B cell (primary cell): ENCODE data around the gene CPS1. TPM values are rescaled to one million over a fixed set of nuclear protein-coding genes. Genes with fewer than 3 reads are reported as not detected.

ENCODE experiments used
- ATAC-seq: fragments of 200-7000 bp; cut with Tn5 transposase; one replicate; pipeline ENCODE4 v1.10.0; 2021; ENCODE audit warnings: low read depth, mild to moderate bottlenecking, moderate number of reproducible peaks, moderate library complexity
- CTCF ChIA-PET: fragments of 350-600 bp; sonication (Branson Sonifier 250); formaldehyde crosslinking; loops from one replicate; lab custom pipeline; 2021; ENCODE audit warnings: antibody characterized with exemption, inconsistent platforms; lab: Charles Lee
- POLR2A ChIA-PET: fragments of 350-600 bp; sonication (Branson Sonifier 250); formaldehyde crosslinking; loops from one replicate; lab custom pipeline; 2021; ENCODE audit warnings: antibody characterized with exemption; lab: Charles Lee
- DNase-seq: peaks from one replicate; pipeline ENCODE4 v3.0.0; 2013
- H2AFZ ChIP-seq: 2 replicates; pipeline ENCODE4 v1.6.1; 2012; ENCODE audit warnings: mild to moderate bottlenecking, low read depth, low read length; ENCODE audit not compliant: insufficient read depth, poor library complexity, severe bottlenecking
- H3K27ac ChIP-seq, 2 donors: 1 replicate in 1 of 2; 2 replicates in 1 of 2; pipeline ENCODE4 v1.5.1; 2012 to 2013; ENCODE audit warnings: low read length in 2 of 2, mild to moderate bottlenecking in 2 of 2, moderate library complexity in 1 of 2
- H3K27me3 ChIP-seq, 4 experiments: fragments of 200-600 bp in 1 of 4; sonication (generic) in 1 of 4; replicated peaks in 1 of 4; 1 replicate in 2 of 4; 2 replicates in 2 of 4; pipeline versions ENCODE4 v1.6.1 to v1.7.0; 2013 to 2016; ENCODE audit warnings: low read length in 3 of 4, mild to moderate bottlenecking in 2 of 4, mixed read lengths in 1 of 4, moderate library complexity in 1 of 4; ENCODE audit not compliant: insufficient read depth in 4 of 4, control insufficient read depth in 3 of 4; ENCODE audit errors: control extremely low read depth in 1 of 4
- H3K36me3 ChIP-seq, 2 experiments: replicated peaks in 1 of 2; 1 replicate in 1 of 2; 2 replicates in 1 of 2; pipeline versions ENCODE4 v1.6.1 to v1.7.1; 2013; ENCODE audit warnings: low read length in 1 of 2; ENCODE audit not compliant: insufficient read depth in 2 of 2, control insufficient read depth in 1 of 2; ENCODE audit errors: control extremely low read depth in 1 of 2, extremely low read depth in 1 of 2
- H3K4me1 ChIP-seq, 2 donors: fragments of 200-600 bp in 1 of 2; sonication (generic) in 1 of 2; 1 replicate in 1 of 2; 2 replicates in 1 of 2; pipeline versions ENCODE4 v1.5.1 to v1.6.1; 2013 to 2017; ENCODE audit warnings: low read length in 2 of 2; ENCODE audit not compliant: control insufficient read depth in 2 of 2, insufficient read depth in 2 of 2
- H3K4me2 ChIP-seq: replicated peaks from 2 replicates; pipeline ENCODE3; 2012; ENCODE audit warnings: mild to moderate bottlenecking, low read depth, low read length; ENCODE audit not compliant: poor library complexity, severe bottlenecking
- H3K4me3 ChIP-seq, 5 experiments: fragments of 200-600 bp in 1 of 5; sonication (generic) in 1 of 5; 1 replicate in 3 of 5; 2 replicates in 2 of 5; pipeline versions ENCODE4 v1.5.1 to v1.7.0; 2011 to 2016; ENCODE audit warnings: low read length in 4 of 5, mild to moderate bottlenecking in 4 of 5, low read depth in 2 of 5, control low read depth in 1 of 5, moderate library complexity in 1 of 5; ENCODE audit not compliant: insufficient read depth in 1 of 5; ENCODE audit errors: control extremely low read depth in 1 of 5, extremely low read depth in 1 of 5
- H3K79me2 ChIP-seq: fragments of 200-600 bp; sonication (generic); one replicate; pipeline ENCODE4 v1.6.0; 2016; ENCODE audit warnings: low read length; ENCODE audit not compliant: control insufficient read depth, insufficient read depth
- H3K9ac ChIP-seq: fragments of 200-600 bp; sonication (generic); 2 replicates; pipeline ENCODE4 v1.6.1; 2017; ENCODE audit warnings: mild to moderate bottlenecking, low read length, moderate library complexity
- H3K9me3 ChIP-seq, 3 donors: one replicate each; pipeline versions ENCODE4 v1.6.1 to v1.7.1; 2013; ENCODE audit warnings: low read length in 2 of 3; ENCODE audit not compliant: control insufficient read depth in 2 of 3, insufficient read depth in 1 of 3; ENCODE audit errors: control extremely low read depth in 1 of 3
- H4K20me1 ChIP-seq: 2 replicates; pipeline ENCODE4 v1.6.0; 2012; ENCODE audit warnings: mild to moderate bottlenecking, low read length; ENCODE audit not compliant: insufficient read depth, control insufficient read depth, poor library complexity, severe bottlenecking
- H3K27ac Mint-ChIP-seq: one replicate; pipeline ENCODE4 v1.8.0; 2021; ENCODE audit warnings: mixed read lengths
- H3K27me3 Mint-ChIP-seq: one replicate; pipeline ENCODE4 v1.8.0; 2021; ENCODE audit warnings: mixed read lengths
- H3K4me1 Mint-ChIP-seq: one replicate; pipeline ENCODE4 v1.8.0; 2021; ENCODE audit warnings: mixed read lengths
- H3K4me3 Mint-ChIP-seq: one replicate; pipeline ENCODE4 v1.8.0; 2021; ENCODE audit warnings: mixed read lengths
- H3K9me3 Mint-ChIP-seq: one replicate; pipeline ENCODE4 v1.8.0; 2022; ENCODE audit warnings: mixed read lengths; ENCODE audit not compliant: insufficient read depth
- CTCF ChIP-seq: fragments of 200-600 bp; IDR thresholded peaks from one replicate; pipeline ENCODE4 v1.8.0; 2022; ENCODE audit warnings: antibody characterized with exemption, mild to moderate bottlenecking
- EZH2 ChIP-seq: IDR thresholded peaks from 2 replicates; pipeline ENCODE4 v1.6.1; 2012; ENCODE audit warnings: borderline replicate concordance, low read depth, mild to moderate bottlenecking, moderate library complexity, low read length; ENCODE audit not compliant: insufficient read depth, poor library complexity, severe bottlenecking
- WGBS: methylation state at CpG from one replicate; pipeline ENCODE4 v1.1.5; 2013; ENCODE audit warnings: missing lambda C conversion rate; ENCODE audit not compliant: insufficient coverage; 5-methylcytosine and 5-hydroxymethylcytosine counted together
- intact Hi-C: fragments of 100-400 bp; cut with micrococcal nuclease; formaldehyde crosslinking; loops from one replicate; pipeline ENCODE4 v1.10.0; 2022
- polyA plus RNA-seq: library from polyadenylated mRNA; depleted of rRNA; stranded (reverse); fragments of >200 nt; gene quantifications from 2 replicates; pipeline ENCODE4 v1.2.3, GENCODE V29; 2012
- total RNA-seq, 2 donors: library from RNA; stranded (reverse); fragments of 120-200 nt in 1 of 2; gene quantifications; 1 replicate in 1 of 2; 2 replicates in 1 of 2; pipeline versions ENCODE4 v1.2.3 to v1.2.4, GENCODE V29; 2013 to 2022

Gene CPS1
- total and polyA plus RNA-seq, 2 donors (not counting 1 experiment from before 2014, with no cell fraction given) = 0.12 to 0.25 TPM

- Mint-ChIP-seq H3K27ac (no peak overlapping the region), H3K27me3 (no peaks in the 10 kb centered on the region), H3K4me3 (no peak overlapping the region), H3K9me3 (peaks cover 6% of the 10 kb centered on the region), H3K4me1 (no peaks in the 10 kb centered on the region)
- intact Hi-C loops = no loop called here
- H3K27ac ChIP-seq = no peak overlapping the region
- H3K36me3 ChIP-seq = no peaks in the 10 kb centered on the region
- H3K9ac ChIP-seq = no peak overlapping the region
- no peak overlapping the region for H2AFZ ChIP-seq
- H3K79me2 ChIP-seq = no peaks in the 10 kb centered on the region
- TF ChIP-seq EZH2 (no peak), CTCF (no peak)
- H3K4me1 ChIP-seq = no peaks in the 10 kb centered on the region
- H3K4me3 ChIP-seq = no peak overlapping the region
- DNase-seq (no peak), ATAC-seq (no peak)
- H3K4me2 ChIP-seq = no peak overlapping the region
- H3K27me3 ChIP-seq = no peaks in the 10 kb centered on the region
- 83% methylated on average over 1 of the region's 3 CpGs for WGBS
- ChIA-PET POLR2A (no interaction called here), CTCF (no interaction called here)
- H3K9me3 ChIP-seq = no peaks in the 10 kb centered on the region
- H4K20me1 ChIP-seq = no peaks in the 10 kb centered on the region
Measured at GRCh38 chr2:210663631-210664089, 107.3 kb downstream of the CPS1 start.

DNA sequence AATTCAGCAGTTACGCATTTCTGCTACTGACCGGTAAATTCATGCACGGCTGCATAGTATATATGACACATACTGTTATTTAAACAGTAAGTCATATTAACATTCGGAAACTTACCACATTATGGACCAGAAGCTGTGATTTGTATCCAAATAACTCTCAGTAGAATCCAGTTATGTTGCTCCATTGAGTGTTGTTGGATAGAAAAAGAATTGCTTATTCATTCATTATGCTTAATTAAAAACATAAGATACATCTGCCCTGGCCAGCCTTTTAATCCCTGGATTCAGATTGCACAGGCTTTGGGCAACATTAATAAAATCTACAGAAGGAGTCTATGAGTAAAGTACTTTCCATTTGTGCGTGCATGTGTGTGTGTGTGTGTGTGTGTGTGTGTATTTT lies 111.3 kb downstream of the CPS1 start:
- no peak for DNase-seq
- no peak overlapping the region for H3K27ac Mint-ChIP-seq
- ChIA-PET CTCF (no interaction called here), POLR2A (no interaction called here)
- H3K79me2 ChIP-seq = no peaks in the 10 kb centered on the region
- no peak overlapping the region for H3K27ac ChIP-seq
- H2AFZ ChIP-seq = no peak overlapping the region
- no peak overlapping the region for H3K4me2 ChIP-seq
- no peaks in the 10 kb centered on the region for H3K27me3 Mint-ChIP-seq
- no CpG with 5 or more reads among the region's 5 CpGs for WGBS
- no peak for ATAC-seq
- H3K4me3 ChIP-seq = no peak overlapping the region
- no peak for TF ChIP-seq EZH2
- TF ChIP-seq CTCF = no peak
- H3K4me3 Mint-ChIP-seq = no peak overlapping the region
- H3K9me3 ChIP-seq = no peaks in the 10 kb centered on the region
- H3K36me3 ChIP-seq = no peaks in the 10 kb centered on the region
- no peaks in the 10 kb centered on the region for H3K4me1 Mint-ChIP-seq
- intact Hi-C loops = no loop called here
- H3K27me3 ChIP-seq = no peaks in the 10 kb centered on the region
- no peaks in the 10 kb centered on the region for H3K9me3 Mint-ChIP-seq
- H3K4me1 ChIP-seq = no peaks in the 10 kb centered on the region
- no peak overlapping the region for H3K9ac ChIP-seq
- H4K20me1 ChIP-seq = no peaks in the 10 kb centered on the region
